NCI-H2196 (cell line): ENCODE data around the gene ELFN1.

ENCODE experiments used
- DNase-seq: peaks from one replicate; lab custom pipeline; 2025; ENCODE audit not compliant: unreplicated experiment; lab: John Stamatoyannopoulos, UW

The ELFN1 gene

DNA sequence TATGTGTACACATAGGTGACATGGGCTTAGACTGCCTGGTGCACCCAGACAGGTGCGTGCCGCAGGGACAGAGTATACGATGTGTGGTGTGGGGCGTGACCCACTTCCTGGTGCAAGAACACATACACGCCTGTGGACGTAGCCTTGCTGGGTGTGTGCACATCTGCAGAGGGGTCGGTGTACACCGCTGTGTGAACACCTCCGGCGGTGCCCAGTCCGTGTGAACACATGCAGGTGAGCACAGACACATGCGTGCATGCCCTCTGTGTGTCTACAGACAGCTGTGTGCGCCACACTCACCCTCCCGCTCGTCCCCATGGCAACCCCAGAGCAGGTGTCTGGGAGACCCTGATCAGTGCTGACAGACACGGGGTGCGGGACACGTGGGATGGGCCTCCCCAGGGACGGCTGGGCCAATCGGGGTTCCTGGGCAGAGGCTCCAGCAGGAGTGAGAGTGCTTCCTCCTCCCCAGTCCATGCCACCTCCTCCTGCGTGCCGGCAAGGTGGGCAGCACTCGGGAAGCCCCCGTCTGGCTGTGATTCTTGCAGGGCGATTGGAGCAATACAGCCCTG lies 23.4 kb downstream of the ELFN1 start:
- no peak for DNase-seq

DNA sequence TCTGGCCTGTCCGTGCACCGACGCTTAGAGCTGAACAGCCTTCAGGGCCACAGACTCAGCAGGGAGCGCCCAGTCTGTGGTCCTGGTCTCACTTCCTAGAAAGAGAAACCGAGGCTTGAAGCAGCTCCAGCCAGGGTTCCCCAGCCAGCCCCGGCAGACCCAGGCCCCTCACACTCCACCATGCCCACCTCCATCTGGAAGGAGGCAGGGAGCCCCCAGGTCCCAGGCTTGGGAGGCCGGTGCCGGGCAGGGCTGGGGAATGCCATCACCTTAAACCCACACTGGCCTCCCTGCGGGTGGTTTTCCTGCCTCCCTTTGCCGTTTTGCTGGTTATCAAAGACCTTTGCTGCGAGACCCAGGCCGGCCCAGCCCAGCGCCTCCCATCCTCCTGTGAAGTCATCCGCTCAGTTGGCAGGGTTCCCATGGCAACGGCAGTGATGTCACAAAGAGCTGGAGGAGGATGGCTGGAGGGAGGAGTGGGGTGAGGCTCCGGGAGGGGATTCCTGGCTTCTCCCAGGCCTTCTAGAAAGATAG lies 24.0 kb downstream of the ELFN1 start:
- DNase-seq: peak; percentile 35

DNA sequence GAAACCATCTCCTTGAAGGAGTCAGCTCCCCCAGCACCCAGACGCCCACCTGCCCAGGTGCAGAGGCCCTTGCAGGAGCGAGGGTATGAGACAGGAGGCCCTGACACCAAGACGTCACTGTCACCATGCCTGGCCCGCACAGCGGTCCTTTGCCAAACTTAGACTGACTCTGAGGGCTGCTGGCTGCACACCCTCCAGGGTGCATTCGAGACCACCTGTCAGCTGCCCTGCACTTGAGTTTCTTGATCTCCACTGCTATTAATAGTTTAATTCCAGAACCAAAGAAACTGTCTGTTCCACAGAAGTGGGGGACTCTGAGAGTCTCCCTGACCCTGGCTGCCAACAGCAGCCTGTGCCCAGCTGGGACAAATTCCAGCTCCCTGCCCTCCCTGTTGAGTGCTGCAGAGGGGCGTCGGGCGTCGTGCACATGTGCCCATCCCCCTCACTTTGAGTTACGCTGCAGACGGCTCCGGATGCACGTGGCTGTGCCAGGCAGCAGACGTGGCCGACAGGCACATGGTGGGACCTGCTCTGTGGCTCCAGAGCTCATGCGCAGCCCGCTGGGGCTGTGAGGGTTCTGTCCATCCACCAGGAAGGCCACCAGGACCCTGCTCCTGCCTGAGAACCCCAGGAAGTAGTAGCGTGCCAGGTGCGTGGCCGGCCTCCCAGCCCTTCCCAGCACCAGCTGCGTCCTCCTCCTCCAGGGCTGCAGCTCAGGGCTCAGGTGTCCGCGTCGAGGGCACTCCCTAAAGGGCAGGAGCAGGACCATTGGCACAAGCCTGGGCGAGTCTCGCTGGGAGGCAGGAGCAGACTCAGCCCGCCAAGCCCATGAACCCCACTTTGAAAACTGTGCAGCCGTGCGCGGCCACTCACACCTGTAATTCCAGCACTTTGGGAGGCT lies 24.8 kb downstream of the ELFN1 start:
- peak; percentile 49 for DNase-seq

DNA sequence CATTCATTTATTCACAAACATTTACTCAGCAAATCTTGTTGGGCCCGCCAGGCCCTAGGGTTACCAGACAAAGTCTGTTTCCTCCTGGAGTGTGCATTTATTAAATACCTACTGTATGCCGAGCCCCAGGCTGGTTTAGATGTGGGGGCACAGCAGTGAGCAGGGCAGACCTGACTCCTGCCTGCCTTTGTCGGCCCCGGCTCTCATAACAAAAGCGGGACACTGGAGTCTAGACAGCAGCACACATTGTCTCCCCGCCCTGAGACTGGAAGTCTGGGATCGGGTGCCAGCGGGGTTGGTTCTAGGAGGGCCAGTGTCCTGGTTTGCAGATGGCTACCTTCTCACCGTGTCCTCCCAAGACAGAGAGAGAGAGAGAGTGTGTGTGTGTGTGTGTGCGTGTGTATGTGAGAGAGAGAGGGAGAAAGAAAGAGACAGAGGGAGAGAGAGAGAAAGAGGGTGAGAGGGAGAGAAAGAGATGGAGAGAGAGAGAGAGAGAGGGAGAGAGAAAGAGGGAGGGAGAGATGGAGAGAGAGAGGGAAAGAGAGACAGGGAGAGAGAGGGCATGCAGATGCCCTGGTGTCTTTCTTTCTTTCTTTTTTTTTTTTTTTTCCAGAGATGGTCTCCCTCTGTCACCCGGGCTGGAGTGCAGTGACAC lies 25.9 kb downstream of the ELFN1 start:
- DNase-seq: no peak

DNA sequence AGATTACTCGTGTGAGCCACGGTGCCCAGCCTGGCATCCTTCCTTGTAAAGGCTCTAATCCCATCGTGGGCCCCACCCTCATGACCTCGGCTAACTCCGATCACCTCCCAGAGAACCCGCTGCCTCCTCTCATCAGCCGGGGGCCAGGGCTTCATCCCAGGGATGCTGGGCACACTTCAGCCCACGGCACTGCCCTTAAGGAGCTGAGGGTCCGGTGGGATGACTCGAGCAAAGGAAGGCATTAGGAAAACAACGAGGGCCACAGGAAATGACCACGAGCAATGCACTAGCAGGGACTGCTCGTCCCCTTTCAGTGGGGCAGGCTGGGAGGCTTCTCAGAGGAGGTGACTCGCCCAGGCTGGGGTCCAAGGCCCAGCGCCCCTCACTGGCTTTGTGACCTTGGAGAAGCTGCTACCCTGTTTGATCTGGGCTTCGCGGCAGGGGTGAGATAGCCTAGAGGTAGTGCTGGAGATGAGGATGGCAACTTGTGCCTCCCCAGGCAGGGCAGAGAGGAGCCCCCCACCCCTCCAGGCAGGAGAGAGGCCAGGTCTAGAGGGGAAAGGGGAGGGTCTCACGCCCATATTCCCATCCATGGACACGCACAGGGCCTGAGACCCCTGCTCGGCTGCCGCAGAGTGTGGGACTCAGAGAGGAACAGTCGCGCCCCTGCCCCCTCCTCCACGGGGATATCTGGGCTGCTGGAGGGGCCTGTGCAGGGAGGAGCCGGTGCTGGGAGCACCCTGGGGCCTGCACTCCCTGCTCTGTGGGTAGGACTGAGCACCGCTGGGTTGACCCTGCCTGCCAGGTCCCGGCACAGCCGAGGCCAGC lies 26.8 kb downstream of the ELFN1 start:
- no peak for DNase-seq

- no peak for DNase-seq
These were observed 27.5 kb downstream of the ELFN1 start for GRCh38 chr7:1697499-1698125.

DNA sequence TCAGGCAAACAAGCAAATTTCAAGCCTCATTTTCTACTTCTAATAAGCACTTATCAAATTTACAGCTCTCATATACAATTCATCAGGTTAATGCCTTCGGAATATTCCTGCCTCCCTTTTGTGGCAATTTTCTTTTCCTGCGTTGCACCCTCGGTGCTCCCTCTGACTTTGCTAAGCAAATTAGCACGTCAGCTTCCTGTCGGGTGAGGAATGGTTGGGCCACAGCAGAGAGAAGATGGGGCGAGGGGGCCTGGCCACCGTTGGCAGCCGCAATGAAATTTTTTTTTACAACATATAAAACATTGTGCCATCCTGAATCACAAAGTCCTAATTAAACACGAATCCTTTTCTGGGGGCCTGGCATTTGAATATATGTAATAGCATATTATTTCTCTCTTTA lies 28.1 kb downstream of the ELFN1 start:
- no peak for DNase-seq

- no peak for DNase-seq
These were observed 28.9 kb downstream of the ELFN1 start for GRCh38 chr7:1698951-1699350.

DNA sequence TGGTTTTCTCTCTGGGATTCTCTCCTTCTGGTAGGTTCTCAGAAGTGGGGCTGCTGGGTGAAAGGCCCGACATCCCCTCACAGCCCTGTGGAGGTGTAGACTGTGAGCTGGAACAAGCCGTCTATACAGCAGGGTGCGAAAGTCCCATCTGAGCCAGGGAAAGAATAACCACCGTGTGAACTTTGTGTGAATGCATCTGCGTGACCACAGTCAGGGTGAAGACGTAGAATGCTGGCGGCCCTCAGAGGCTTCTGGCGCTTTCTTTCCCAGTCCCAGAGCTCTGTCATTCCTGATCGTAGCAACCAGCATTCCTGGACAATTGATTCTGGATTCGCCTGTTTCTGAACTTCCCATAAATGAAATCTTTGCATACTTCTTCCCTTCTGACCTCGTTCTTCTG lies 30.0 kb downstream of the ELFN1 start:
- DNase-seq: no peak

GRCh38 chr7:1700536-1701333 lies 30.7 kb downstream of the ELFN1 start:
- no peak for DNase-seq

- no peak for DNase-seq
These were observed 32.6 kb downstream of the ELFN1 start for GRCh38 chr7:1702652-1703051.

GRCh38 chr7:1703441-1703840 lies 33.4 kb downstream of the ELFN1 start:
- no peak for DNase-seq

DNA sequence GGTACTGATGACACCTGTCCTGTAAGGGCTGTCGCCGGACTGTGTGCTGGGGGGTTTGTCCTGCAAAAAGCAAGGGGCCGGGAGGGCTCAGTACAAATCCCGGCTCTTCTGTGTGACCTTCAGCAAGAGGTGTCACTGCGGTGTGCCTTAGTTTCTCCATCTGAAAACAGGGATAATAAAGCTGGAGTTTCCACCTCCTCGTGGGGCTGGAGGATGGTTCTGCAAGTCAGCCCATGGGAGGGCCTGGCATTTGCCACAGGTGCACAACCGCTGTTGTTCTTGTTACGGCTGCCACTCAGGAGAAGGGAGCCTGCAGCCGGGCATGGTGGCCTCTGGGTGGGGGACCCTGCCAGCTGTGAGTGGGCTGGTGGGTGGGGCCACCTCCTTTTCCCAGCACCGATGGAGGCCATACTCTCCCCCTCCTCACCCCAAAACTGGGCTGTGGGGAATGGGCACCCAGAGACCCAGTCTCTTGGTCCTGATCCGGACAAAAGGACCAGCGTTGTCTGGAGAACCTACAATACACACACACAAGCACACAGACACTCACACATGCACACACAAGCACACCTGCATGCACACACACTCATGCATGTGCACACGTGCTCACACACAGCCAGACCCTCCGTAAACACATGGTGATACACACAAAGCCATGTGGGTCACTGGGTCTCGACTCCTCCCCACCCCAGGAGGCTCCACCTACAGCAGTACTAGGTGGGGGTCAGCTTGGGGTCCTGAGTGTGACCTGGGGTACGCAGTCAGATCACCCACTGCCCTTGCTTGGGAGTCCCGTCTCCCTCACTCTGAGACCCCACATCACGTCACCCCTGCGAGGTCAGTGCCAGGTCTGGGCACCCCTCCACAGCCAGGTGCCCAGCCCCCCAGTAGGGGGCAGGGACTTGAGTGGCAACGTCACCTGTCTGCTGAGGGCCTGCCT lies 34.1 kb downstream of the ELFN1 start:
- DNase-seq: no peak

DNA sequence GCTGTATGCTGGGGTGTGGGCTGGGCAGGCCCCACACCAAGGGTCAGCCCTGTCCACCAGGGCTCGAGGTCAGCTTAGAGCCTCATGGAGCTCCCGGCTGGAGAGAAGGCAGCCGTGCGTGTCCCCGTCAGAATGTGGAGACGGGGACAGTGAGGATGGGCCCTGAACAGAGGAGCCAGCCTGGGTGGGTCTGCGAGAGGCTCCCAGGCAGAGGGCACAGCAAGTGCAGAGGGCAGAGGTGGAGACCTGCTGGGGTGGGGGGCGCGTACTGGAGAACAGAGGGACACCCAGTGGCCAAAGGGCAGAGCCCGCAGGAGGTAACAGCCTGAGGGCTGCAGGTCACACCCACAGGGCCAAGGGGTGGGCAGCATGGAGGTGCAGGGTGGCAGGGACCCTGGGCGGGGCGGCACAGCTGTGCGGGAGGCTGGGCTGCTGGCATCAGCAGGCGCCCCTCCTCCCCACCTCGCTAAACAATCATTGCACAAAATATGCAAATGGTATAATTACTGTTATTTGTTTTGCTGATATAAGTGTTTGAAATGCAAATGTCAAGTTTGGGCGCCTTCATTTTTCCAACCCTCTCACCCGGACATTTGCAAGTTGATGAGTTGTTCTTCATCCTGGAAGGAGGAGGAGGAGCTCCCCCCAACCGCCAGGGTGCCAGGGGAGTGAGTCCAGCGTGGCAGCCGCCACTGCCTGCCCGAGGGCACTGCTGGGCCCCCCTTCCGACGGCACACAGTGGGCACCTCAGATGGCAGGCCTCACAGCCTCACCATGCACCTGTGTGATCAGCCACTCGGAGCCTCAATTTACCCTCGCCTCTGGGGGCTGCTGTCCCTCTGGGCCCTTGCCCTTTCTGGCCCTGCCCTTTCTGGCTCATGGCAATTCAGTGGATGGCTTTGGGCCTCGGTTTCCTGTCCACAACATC lies 35.0 kb downstream of the ELFN1 start:
- no peak for DNase-seq

DNA sequence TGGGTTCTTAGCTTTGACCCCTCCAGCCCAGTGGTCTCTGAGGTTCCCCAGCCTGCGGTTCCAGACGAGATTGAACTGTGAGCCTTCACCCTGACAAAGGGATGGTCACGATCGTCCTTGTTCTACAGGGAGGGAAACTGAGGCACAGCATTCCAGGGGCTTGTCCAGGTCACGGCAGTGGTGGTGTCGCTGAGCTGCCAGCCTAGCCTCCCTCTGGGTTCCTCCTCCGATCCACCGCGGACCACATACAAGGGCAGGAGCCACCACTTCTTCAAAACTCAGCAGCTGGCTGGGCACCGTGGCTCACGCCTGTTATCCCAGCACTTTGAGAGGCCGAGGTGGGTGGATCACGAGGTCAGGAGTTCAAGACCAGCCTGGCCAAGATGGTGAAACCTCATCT lies 35.8 kb downstream of the ELFN1 start:
- no peak for DNase-seq

- DNase-seq: no peak
These were observed 36.3 kb downstream of the ELFN1 start for GRCh38 chr7:1706381-1706720.

DNA sequence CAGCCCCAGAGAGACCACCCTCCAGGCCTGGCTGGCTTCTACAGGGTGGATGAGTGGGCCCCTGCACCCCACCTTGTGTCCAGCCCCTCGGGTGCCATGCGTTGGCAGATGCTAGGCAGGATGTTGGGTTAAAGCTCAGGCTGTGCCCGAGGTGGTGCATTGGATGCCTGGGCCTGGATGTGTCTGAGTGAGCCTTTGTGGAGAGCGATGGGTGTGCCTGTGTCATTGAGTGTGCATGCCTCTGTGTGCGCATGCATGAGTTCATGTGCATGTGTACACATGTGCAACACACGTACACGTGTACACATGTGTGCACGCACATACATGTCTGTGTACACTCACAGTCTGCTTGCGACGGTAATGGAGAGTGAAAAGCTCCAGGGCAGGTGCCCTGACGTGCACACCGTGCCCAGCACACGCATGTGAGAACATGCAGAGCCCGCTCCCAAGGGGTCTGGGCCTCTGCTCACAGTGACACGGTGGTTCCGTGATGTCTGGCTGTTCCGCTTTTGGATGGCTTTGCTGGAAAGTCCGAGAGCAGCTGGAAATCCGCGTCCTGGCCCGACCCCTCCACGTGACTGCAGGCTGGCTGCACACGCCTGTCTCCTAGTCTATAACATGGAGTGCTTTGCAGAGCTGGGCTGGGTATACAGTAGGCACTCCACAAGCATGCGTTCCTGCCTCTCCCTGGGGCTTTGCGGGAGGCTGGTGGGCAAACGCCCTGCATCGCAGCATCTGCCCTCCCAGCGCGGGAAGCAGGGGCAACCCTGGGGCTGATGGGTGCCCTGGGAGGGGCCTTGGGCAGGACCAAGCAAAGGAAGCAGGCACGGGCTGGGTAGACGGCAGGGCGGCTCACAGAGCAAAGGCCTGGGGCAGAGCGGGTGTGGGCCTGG lies 36.9 kb downstream of the ELFN1 start:
- no peak for DNase-seq
